ENCODE measurements around the gene DUSP3.

Gene DUSP3

DNA sequence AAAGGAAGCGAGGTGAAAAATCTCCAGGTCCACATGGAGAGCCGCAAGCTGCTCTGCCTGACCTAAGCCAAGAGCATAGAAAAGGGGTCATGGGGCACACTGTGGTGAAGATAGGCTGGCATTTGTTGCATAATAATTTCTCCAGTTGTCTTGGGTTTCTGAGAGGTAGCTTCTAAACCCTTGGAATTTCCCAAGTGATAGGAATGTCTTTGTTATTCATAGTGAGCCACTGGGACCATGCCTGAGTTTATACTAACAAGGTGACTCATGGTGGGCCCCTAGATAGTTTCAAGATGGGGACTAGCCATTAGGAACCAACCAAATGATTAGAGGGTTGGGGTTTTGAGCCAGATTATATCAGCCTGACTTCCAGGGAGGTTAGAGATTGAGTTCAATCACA lies 45.8 kb downstream of the DUSP3 start:
- peak; percentile 92 for DNase-seq (ENCODE audit: low read depth)

DNA sequence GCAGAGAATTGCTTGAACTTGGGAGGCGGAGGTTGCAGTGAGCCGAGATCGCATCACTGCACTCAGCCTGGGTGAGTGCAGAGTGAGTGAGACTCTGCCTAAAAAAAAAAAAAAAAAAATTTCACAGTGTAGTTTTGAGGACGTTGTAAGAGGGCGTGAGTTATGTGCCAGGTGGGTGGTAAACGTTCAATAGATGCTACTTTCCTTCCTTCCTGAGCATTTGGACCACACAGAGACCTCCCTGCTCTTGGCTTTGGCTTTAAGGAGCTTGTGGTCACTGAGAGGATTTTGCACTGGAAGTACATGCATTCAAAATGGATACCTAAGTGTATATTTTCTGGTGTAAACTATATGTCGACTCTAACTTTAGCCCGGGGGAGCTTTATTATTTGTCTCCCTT lies 50.7 kb downstream of the DUSP3 start:
- DNase-seq (ENCODE audit: low read depth): no peak

DNA sequence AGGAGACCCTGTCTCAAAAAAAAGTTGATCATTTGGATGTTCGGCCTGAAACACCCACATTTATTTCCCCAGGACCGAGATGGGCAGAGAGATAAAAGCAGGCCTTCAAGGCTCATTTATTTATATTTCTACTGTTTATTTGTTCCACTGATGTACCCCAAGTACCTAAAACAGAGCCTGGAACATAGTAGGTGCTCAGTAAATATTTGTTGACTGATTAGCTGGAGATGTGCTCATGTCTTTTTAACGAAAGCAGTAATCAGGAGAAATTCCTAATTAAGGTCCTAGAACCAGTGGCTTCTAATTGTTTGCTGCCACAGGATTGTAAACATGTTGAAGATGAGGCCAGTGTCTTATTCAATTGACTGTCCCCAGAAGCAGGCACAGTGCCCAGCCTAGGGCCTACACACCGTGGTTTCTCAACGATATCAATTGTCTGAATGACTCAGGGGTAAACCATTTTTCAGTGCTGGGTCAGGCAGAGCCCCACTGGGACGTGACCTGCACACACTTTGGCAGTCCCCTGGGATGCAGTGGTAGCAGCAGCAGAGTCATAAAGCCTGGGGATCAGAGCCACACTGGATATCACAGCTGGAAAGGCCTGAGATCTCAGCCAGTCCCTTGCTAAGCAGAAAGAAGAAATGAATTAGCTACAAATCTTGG lies 54.9 kb downstream of the DUSP3 start:
- DNase-seq (ENCODE audit: low read depth): peak; percentile 75

DNA sequence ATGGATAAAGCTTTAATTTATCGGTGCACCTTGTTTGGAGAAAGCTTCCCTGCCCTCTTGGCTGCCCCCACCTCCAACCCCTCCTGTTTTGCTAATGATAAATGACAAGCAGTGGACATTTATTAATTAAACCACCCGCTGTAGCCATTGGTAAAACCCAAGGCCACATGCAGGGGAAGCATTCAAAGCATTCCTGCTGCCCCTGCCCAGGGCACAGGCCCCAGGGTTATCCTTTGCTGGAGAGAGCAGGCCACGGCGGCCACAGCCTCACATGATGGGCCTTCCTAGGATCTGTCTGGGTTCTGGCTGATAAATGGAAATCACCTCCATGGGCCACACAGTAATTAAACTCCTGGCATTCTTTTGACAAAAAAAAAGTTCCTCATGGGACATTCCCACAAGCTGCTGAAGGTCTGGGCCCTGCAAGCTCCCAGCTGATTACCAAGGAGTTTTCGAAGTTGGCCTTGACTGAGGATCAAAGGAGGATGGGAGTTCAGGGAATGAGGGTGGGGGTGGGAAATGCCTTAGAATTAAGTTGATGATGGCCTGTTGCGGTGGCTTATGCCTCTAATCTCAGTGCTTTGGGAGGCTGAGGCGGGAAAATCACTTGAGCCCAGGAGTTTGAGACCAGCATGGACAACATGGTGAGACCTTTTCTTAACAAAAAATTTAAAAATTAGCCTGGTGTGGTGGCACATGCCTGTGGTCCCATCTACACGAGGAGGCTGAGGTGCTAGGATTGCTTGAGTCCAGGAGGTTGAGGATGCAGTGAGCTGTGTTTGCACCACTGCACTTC lies 55.7 kb downstream of the DUSP3 start:
- DNase-seq (ENCODE audit: low read depth): no peak

DNA sequence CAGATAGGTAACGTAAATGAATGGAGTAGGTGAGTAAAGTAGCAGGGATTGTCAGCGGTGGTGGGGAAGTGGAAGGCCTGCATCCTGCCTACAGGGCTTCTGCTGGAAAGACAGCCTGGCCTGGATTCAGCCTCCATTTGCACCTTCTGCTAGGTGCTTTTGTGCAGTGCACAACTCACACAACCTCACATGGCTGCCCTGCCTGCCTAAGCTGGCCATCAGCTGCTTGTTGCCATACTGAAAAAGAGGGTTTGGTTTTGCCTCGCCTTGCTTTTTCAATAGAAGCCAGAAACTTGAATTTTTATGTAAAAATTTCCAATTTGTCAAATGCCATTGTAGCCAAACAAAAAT lies 56.5 kb downstream of the DUSP3 start:
- DNase-seq (ENCODE audit: low read depth): no peak

DNA sequence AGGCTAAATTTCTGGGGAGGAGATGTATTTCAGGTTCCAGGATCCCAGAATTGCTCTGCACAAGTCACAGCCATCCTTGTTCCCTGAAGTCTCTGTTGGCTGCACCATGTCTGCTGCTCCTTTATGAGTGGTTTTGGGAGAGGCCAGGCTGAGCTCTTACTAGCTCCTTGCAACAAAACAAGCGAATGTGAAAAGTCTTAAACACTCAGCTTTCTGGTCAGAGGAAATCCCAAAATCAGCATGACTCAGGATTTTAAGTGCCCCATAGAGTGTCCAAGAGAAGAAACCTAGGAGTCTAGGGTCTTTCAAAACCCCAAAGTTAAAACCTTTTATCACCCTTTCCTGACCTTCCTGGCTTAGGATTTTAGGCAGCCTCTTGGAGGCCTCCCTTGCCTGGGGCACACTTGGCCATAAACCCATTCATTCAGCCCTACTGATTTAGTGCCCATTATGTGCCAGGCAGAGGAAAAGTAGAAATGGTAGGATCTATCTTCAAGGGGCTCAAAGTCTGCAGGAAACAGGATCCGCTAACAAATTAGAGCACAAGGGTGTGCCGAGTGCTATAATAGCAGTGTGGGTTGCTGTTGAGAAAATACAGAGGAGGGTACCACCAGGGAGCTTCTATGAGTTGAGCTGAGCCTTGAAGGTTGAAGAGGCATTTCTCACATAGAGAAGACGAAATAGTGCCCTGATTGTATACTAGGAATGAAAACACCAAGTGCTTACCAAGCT lies 57.1 kb downstream of the DUSP3 start:
- no peak for DNase-seq (ENCODE audit: low read depth)

DNA sequence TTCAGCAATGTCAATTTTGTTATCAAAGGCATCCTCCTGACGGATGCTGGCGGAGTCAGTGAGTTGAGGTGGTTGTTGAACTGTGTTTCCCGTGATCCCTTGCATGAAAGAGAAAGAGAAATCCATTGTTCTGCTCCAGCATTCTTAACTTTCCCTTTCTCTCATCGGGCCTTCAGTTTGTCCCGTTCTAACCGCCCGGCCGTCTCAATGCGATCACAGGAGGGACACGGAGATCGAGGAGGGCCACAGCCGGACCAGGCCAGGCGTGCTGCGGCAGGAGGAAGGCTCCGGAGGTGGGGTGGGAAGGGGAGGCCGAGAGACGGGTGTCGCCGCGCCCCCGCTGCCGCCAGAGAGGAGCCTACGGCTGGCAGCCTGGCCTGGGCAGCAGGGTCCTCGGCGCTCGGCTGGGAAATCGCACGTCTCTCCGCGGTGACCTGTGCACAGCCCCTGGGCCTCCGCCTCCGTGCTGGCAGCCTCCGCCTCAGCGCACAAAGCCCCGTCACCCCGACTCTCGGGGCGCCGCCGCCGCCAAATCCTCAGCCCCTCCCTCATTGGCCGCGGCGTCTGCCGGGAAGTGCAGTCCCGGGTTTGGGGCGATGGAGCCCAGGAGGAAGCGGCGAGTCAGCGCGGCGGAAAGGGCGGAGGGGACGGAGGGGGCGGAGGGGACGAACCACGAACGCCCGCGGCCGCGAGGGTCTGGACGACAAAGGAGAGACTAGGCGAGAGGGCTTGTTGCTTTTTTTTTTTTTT lies 58.3 kb downstream of the DUSP3 start:
- no peak for DNase-seq (ENCODE audit: low read depth)

DNA sequence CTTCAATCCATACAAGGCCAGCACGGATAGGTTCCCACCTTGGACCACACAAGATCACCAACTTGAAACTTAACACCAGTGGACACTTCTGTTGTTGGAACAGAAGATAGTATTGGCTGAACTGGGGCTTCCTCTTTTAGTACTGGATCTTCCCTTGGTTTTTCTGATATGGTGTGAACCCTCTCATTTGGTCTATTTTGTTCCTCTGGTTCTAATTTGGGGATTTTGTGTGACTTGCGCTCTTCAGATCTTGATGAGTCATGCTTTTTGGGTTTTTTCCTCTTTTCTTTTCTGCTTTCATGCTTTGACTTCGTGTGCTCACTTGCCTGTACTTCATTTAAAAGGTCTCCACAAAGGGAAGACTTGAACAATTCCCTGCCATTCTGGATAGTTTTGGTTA lies 59.2 kb downstream of the DUSP3 start:
- DNase-seq (ENCODE audit: low read depth): no peak

DNA sequence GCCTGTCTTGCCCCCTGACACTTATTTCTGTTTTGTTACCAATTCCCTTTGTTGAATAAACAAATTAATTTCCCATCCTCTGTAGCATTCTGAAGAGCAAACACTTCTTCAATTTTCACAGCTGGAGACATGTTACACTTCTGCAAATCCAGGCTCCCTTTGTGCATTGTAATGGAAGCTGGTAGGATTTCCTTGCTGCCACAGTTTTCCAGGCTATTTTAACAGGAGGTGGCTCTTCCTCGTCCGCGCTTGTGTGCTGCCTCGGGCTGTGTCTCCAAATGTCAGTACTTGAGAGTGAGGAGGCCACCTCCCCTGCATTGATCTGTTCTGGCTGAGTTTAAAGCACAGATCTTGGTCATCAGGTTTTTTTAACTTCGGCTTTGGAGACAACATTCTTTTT lies 60.2 kb downstream of the DUSP3 start:
- DNase-seq (ENCODE audit: low read depth): no peak

DNA sequence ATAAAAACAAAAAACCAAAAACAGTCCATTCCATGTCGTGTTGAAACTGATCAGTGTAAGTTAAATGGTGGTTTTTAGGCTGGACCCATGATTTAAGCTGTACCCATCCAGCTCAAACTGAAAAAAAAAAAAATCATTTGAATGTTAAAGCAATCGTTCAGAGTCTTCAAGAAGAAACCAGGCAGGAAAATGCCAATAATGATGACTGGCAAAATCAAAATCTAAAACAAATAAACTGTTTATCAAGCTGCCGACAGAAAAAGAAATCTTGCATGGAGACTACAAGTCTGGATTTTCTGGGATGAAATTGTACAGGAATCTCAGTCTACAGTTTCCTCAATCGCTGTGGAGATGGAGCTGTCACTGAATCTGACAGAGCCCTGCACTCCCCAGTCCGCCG lies 60.9 kb downstream of the DUSP3 start:
- DNase-seq (ENCODE audit: low read depth): no peak
